Limb (tissue), 2 donors: Measurements from ENCODE around the gene CCR8.
A peak's percentile ranks its signal among the peaks of the same experiment; 100 is the strongest.
"Not testable (repeated sequence)": the region's sequence is repeated elsewhere in the genome, so short reads cannot be mapped to it uniquely, and the experiment has no call there.

Source experiments
- DNase-seq, 2 donors: peaks; one replicate each; pipeline ENCODE4 v3.0.0-alpha.2; 2016; ENCODE audit errors: extremely low spot score in 2 of 2

The CCR8 gene

DNA sequence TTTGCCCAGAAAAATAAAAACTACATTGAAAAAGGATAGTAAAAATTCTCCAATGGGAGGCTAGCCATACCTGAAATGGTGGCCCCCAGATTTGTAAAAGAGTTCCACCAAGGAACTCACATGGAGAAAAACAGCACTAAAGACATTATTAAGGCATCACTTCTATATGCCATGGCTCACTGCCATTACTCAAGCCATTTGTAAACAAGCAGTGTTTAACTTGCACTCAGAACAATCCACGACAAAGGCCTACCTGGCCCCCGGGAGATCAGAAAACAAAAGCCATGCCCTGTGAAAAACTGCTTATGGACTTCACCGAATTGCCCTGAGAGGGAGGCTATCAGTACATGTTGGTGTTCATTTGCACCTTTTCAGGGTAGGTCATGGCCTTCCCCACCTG lies 19.6 kb downstream of the CCR8 start:
- DNase-seq = no peak

DNA sequence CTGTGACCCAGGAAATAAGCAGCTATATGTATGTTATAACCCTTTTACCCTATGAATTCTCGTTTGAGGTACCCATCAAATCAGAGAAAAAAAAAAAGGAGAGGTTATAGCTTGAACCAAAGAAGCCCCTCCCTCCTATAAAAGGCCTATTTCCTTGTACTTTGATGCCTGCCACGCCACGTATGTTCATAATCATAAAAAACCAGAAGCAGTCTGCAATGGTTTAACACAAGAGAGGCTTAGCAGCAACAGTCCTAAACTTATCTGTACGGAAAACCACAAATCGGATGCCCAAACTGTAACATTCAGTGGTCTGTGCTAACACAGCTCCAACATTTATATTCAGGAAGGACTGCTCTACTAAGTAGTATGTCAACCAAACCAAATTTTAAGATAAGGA lies 21.2 kb downstream of the CCR8 start:
- DNase-seq = no peak

DNA sequence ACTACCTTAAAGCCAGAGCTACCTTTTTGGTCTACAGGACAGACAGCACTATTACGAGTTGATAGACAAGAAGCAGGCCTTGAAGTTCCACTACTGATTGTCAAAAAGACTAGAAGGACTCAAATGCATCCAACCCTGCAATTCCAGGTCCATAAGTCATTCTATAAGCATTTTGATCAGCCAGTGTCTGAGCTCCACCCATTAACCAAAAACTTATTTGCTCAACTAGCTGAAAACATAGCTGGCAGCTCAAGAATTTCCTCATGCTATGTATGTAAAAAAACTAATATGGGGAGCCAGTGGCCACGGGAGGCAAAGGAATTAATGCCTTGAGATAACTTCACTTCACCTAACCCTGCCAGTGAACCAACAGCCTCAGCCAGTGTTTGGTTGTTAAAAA lies 21.6 kb downstream of the CCR8 start:
- not testable (repeated sequence) for DNase-seq

DNA sequence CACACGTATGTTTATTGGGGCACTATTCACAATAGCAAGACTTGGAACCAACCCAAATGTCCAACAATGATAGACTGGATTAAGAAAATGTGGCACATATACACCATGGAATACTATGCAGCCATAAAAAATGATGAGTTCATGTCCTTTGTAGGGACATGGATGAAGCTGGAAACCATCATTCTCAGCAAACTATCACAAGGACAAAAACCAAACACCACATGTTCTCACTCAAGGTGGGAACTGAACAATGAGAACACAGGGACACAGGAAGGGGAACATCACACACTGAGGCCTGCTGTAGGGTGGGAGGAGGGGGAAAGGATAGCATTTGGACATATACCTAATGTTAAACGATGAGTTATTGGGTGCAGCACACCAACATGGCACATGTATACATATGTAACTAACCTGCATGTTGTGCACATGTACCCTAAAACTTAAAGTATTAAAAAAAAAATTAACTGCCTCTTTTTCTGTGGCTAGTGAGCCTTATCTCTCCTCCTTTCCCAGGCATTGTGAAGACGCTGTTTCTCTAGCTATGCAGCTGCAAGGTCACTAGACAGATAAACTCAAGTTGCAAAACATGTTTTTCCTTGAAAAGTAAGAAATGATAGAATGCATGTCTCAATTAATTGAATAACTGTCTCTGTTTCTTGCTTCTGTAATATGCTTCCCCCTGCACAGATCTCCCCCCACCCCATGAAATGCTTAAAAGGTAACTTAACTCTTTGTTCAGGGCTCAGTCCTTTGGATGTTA lies 23.8 kb downstream of the CCR8 start:
- not testable (repeated sequence) for DNase-seq

DNA sequence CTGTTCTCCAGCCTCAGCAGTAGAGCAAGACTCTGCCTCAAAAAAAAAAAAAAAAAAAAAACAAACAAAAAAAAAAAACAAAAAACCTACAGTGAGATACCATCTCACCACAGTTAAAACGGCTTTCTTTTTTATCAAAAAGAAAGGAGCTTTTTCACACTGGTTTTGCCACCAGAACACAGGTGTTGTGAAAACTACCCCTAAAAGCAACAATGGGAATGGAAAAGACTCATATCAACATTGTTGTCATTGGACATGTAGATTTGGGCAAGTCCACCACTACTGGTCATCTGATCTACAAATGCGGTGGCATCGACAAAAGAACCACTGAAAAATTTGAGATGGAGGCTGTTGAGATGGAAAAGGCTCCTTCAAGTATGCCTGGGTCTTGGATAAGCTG lies 28.8 kb downstream of the CCR8 start:
- DNase-seq = no peak

DNA sequence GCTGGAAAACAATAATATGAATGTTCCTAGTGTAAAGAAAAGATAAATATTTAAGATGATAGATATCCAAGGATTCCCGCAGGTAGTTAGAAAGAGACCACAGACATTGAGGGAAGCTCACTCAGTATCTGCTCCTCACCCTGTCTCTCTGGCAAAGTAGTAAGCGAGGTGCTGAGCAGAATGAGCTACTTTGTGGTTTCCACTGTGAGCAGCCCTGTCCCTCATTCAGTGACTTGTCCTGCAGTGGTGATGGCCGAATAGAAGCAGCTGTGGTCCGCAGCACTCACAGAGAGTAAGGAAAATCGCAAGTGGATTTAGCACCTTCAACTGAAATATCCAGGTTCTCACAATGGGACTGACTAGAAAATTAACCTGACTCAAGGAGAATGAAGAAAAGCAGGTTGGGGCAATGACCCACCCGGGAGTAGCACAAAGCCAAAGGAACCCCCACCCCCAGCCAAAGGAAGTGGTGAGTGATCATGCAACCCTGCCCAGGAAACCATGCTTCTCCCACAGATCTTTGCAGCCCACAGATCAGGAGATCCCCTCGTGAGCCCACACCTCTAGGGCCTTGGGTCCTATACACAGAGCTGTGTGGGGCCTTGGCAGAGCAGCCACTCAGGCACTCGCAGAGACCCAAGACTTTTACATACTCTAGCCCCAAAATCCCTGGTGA lies 31.9 kb downstream of the CCR8 start:
- no peak for DNase-seq

DNA sequence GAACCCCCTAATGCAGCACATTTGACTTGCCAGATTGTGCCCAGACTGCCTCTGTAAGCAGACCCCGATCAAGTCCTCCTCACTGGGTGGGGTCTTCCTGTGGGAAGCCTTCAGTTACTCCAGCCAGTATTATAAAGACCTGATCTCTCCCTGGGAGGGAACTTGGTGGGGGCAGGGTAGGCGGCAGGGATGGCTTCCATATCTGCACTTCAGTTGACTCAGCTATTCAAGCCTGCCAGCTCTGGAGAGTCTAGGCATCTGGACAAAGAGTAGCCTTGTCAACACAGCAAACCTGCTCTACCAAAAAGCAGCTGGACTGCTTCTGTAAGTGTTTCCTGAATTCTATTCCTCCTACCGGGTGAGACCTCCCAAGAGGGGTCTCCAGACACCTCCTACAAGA lies 32.7 kb downstream of the CCR8 start:
- DNase-seq = no peak

DNA sequence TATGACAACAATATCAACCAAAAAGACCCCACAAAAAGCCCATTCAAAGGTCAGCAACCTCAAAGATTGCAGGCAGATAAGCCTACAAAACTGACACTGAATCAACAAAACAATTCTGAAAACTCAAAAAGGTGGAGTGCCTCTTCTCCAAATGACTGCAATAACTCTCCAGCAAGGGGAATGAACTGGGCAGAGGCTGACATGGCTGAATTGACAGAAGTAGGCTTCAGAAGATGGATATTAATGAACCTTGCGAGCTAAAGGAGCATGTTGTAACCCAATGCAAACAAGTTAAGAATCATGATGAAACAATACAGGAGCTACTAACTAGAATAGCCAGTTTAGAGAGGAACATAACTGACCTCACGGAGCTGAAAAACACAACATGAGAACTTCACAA lies 33.3 kb downstream of the CCR8 start:
- DNase-seq = no peak

DNA sequence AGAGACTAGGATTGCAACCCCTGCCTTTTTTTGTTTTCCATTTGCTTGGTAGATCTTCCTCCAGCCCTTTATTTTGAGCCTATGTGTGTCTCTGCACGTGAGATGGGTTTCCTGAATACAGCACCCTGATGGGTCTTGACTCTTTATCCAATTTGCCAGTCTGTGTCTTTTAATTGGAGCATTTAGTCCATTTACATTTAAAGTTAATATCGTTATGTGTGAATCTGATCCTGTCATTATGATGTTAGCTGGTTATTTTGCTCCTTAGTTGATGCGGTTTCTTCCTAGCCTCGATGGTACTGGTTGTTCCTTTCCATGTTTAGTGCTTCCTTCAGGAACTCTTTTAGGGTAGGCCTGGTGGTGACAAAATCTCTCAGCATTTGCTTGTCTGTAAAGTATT lies 40.9 kb downstream of the CCR8 start:
- not testable (repeated sequence) for DNase-seq

DNA sequence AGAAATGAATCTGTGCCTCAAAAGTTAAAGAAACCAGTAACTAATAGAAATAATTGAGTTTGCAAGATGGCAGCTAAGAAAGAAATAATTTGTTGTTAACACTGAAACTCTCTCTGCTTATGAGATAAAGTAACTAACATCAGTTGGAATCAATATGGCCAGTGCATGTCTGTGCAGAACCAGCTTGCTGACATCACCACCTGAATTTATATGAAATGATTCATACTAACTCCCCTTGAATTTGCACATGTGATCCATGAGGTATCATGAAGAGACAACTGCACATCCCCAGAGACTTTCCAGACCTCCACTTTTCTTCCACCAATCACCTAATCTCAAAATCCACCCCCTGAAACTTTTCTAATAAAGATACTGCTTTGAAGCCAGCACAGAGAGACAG lies 43.3 kb downstream of the CCR8 start:
- no peak for DNase-seq

DNA sequence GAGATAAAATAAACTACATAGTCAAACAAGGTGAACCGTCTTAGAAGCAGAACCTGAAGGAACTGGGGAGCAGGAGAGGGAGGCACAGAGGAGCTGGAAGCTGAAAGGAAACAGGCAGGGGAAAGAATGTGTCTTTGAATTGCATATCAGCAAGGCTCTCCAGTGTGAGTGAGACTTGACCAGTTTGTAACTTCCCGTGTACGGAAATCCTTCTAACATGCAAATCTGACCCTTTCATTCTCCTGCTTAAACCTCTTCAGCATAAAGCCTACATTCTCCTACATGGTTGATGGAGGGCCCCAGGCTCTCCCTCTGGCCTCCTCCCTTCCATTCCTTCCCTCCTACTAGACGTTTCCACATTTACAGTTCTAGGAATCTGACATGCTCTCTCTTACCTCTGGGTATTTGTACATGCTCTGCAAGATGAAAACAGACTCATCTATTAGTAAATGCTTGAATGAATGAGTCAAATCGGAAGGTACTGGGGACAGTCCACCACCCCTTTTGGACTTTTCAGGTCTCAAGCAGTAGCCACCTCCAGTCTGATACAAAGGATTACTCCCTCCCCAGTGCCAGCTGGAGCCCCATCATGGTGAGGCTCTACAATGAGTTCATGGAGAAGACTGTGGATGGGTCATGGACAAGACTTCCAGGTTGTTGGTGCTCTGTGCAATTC lies 47.6 kb downstream of the CCR8 start:
- DNase-seq = no peak

DNA sequence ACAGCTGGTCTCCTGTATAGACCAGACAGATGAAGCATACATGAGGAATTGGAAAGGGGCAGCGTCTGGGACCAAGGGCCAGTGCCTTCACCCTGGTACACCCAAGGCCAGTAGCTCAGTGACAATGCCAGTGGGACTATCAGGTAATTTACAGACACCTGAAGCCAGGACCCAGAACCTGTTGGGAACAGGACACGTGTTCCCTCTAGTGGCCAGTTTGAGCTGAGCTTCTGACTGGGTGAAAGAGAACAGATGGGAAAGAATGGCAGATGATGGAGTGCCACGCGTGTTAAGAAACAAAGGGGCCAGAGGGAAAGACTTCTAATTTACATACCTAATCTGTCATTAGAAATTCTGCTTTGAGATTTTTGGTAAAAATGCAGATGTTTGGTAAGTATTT lies 48.6 kb downstream of the CCR8 start:
- peak in 1 of 2 donors; percentile 7 for DNase-seq

DNA sequence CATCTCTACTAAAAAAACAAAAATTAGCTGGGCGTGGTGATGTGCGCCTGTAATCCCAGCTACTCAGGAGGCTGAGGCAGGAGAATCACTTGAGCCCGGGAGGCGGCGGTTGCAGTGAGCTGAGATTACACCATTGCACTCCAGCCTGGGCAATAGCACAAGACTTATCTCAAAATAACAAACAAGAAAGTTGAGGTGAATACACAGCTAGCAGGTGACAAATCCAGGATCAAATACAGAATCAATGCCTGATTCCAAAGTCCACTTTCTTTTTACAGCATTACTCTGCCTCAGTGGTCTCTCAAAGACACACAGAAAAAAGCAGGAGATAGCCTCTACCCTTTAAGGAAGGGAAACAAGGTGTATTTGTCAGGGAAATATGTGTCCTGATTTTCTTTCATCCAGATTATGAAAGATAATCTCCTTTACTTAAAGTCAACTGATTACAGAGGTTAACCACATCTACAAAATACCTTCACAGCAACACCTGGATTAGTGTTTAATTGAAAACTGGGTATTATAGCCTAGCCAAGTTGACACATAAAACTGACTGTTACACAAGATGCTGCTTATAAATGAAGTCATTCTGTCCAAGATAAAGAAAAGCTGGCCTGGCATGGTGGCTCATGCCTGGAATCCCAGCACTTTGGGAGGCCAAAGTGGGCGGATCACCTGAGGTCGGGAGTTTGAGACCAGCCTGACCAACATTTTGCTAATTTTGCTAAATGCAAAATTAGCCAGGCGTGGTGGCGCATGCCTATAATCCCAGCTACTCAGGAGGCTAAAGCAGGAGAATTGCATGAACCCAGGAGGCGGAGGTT lies 49.7 kb downstream of the CCR8 start:
- DNase-seq = no peak

DNA sequence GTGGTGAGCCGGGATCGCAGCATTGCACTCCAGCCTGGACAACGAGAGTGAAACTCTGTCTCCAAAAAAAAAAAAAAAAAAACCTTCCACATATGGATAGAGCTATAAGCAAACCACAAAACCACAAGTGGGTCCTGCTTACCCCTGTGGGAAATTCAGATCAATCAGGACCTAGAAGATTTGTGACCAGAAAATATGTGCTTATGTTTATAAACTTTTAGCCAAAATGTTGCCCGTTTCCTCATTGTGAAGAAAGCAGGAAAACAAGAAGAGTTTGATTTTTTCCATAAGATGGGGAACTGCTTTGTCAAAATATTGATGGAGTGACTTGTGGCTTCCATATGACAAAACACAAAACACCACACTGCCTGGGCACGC lies 50.3 kb downstream of the CCR8 start:
- DNase-seq = no peak

DNA sequence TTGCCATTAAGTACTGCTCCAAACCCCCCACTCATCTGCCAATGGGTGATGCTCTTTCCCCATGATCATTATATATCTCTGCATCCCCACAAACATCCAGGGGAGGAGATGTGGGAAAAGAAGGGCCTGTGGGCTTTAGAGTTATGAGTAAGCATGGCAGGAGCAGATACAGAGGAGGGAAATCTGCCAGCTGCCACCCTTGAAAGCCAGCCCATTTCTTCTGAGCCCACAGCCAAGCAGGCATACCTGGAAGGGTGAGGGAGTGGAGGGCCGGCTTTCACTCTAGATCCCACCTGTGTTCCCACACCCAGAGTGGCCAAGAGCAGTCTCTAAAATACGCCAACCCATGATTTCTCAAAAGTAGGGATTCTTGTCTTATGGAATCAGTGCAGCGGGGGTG lies 51.9 kb downstream of the CCR8 start:
- DNase-seq = no peak
